SKM-1 (cell line): ENCODE results near the gene PXDN.
"Not testable (repeated sequence)": the region's sequence is repeated elsewhere in the genome, so short reads cannot be mapped to it uniquely, and the experiment has no call there.

Experiments used
- DNase-seq: peaks from one replicate; lab custom pipeline; 2025; ENCODE audit not compliant: unreplicated experiment; lab: John Stamatoyannopoulos, UW

PXDN gene

DNA sequence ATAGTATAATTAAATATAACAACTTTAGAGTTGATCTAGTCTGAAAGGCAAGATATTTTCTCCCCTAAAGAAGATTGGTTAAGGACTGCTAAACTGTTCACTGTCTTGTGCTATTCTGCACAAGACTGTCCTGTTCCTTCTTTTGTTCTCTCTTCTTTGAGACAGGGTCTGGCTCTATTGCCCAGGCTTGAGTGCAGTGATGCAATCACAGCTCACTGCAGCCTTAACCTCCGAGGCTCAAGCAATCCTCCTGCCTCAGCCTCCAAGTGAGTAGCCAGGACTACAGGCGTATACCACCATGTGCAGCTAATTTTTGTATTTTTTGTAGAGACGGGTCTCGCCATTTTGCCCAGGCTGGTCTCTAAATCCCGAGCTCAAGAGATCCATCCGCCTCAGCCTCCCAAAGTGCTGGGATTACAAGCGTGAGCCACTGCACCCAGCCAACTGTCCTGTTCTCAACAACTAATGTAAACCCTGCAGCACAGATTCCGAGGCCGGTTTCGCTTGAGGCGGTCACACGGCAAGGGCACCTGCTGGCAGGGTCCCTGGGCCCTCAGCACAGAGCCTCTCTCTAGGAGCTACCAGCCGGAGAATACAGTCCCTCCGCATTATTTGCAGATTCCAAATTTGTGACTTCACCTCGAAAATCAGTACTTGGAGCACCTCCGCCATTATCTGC is 16.4 kb downstream of the PXDN start:
- DNase-seq = no peak

DNA sequence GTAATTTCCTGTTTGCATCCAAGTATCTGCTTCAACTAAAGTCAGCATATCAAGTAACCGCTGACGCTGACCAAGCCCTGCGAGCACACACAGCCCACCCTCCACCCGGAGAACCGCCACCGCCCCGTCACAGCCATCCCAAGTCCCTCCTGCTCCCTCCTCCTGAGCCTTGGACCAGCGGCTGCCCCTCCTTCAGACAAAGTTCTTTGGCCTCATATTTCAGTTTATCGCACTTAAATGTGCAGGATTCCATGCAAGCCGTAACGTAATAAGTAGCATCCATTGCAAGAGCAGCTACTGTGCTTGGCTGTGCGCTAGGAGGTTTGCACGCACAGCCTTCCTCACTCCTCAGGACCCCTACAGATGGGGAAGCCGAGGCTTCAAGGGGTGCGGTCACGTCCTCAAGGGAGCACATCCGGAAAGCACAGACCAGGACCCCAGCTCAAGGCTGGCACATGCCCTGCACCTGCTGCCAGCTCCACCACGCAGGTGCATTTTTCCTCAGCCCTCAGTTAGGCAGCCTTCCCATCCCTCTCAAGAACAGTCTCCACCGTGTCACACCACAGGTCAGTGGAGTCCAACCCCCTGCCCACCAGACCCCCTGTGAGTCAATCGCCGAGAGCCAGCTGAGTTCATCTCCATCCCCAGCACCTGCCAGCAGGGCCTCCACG is 17.1 kb downstream of the PXDN start:
- DNase-seq = no peak

DNA sequence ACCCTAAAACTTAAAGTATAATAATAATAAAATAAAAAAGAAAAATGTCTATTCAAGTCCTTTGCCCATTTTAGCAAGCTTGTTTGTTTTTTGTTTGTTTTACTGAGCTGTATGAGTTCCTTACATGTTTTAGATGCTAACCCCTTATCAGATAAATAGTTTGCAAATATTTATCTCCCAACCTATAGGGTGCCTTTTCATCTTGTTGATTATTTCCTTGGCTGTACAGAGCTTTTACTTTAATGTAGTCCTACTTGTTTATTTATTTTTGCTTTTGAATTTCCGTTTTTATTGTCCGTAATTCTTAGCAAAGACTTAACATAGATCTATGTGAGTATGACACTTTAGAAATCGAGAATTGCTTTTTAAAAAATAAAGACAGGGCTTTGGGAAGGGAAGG is 17.8 kb downstream of the PXDN start:
- DNase-seq = no peak

DNA sequence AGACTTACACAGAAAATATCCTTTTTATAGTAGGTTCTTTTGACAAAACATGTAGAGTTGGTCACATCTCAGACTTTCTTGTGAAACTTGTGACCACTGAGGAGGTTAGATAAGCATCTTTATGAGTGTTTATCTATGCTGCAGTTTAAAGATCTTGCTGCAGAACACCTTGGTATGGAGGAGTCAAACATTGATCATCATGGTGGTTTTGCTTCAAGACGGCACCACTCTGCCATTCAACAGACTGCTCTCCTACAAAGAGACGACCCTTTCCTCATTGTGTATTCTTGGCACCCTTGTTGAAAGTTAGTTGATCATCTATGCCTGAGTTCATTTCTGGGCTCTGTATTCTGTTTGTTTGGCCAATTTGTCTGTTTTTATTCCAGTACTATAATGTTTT is 20.0 kb downstream of the PXDN start:
- DNase-seq = not testable (repeated sequence)

DNA sequence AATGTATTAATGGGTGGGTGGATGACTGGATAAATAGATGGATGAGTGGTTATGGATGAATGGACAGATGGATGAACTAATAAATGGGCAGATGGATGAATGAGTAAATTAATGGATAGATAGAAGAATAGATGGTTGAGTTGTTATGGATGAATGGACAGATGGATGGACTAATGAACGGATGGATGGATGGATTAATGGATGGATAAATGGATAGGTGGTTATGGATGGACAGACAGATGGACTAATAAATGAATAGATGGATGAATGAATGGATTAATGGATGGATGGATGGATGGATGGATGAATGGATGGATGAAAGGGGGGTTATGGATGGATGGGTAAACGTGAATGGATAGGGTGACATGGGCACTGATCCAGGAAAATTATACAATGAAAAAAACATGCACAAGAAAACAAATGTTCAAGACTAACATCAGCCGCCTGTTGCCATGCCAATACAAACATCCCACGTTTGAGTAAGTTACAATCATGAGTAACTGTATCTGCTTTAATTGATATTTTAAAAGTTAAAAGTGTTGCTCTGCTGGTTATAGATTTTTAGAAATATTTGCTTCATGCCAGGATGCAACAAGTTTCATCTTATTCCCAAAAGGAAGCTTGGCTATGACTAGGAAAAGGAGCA is 20.8 kb downstream of the PXDN start:
- no peak for DNase-seq

DNA sequence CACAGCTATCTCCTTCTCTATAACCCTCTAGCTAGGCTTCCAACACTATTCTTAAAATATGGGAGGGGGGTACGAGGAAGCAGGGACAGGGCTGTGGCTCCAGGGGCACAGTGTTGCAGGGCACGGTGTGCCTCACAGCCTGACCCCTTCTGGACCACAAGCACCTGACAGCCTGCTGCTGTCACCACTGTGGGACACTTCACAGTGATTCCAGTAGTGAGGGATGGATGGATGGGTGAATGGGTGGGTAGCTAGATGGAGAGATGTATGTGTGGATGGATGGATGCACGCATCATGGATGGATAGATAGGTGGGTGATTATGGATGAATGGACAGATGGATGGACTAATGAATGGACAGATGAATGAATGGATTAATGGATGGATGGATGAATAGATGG is 21.6 kb downstream of the PXDN start:
- no peak for DNase-seq

DNA sequence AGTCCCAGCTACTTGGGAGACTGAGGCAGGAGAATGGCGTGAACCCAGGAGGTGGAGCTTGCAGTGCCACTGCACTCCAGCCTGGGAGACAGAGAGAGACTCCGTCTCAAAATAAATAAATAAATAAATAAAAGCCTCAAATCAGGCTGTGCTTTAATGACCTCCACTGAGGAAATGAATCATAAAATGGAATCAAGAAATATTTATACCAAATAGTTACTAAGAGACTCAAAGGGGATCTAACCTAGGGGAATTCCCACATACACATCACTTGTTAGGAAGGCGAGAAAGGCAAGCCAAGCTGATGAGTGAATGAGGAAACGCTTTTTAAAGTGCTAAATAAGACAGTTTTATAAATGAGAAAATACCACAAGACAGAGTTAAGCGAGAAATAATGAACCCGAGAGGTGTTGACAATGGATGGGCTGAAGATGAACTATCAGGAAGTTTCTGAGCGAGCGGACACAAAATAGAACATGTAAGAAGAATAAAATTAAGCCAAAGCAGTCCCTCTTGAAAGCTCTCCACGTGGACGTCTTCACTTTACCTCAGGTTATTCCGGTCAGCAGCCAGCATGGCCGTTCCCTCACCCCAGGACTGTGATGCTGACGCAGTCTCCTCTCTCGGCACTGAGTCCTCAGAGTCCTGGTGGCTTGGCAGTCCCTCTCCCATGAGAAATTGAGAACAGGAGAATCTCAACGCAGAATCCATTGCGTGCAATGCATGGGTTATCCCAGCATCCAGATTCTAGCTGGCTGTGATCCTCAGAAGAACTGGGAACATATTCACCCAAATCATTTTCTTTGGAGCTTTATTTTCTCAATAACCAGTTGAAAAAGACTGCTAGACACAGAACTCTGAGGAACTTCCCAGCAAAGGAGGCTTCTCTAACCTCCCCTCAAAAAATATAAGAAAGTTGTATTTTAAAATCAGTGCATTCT is 22.3 kb downstream of the PXDN start:
- DNase-seq = no peak

DNA sequence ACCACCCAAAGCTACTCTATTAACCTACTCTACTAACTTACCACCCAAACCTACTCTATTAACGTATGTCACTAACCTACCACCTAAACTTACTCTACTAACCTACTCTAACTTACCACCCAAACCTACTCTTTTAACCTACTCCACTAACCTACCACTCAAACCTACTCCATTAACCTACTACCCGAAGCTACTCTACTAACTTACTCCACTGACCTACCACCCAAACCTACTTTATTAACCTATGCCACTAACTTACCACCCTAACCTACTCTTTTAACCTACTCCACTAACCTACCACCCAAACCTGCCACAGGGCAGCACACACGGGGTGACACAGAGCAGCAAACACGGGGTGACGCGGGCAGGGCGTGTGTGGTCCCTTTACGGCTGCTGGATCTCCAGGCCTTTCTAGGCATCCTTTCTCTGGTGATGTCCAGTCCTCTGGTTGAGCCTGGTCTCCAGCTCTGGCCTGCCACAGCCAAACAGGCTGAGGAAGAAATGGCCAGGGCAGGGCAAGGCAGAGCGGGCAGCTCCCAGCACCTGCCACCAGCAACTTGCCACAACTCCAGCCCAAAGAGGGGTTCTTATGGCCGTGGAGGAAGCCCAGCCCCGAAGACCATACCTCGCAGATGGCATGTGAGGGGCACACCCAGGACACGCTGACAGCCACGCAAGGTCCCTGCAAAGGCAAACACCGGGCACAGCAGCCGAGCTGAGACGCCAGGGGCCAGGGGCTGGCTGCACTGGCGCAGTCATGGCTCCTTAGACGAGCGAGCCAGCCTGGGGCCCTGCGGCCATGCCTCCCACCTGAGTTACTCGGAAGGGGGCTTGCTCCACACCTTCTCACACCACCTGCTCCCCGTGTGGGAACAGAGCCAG is 25.7 kb downstream of the PXDN start:
- no peak for DNase-seq

DNA sequence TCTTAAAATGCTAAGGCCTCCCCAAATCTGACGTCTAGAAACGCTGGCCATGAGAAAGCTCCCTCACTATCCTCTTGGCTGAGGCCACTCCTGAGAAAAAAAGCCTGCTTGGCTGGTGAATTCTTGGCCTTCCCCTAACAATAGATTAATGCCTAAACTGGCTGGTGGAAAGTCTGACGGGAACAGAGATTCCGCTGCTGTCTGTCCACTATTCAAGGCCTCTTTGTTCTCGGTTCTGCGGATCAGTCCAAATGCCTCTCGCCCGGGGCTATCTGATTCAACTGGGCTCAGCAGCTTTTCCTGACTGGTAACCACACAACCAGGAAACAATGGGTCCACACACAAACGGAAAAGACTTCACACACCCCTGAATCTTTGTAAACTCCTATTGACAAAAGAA is 27.2 kb downstream of the PXDN start:
- no peak for DNase-seq

DNA sequence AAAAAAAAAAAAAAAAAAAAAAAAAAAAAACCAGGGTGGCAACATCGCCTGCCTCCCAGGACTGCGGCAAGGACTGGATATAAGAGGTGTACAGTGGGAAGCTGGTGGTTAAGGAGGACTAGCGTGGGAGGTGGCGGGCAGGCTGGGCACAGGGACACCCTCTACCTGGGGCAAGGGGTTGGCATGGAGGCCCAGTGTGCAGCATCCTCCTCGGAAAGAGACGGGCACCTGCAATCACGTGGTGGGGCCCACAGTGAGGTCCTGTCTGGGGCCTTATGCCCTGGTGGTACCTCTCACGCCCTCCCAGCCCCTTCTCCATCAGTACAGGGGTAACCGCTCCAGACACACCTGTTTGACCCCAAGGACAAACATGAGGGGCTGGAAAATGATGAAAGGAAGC is 27.9 kb downstream of the PXDN start:
- DNase-seq = no peak

DNA sequence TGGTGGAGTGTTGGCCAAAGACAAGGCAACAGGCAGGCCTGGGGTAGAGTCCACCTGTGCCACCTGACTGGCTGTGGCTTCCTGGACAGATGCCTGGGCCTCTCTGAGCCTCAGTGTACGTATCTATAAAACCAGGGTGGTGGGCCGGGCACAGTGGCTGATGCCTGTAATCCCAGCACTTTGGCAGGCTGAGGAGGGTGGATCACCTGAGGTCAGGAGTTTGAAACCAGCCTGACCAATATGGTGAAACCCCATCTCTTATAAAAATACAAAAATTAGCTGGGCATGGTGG is 28.4 kb downstream of the PXDN start:
- not testable (repeated sequence) for DNase-seq

DNA sequence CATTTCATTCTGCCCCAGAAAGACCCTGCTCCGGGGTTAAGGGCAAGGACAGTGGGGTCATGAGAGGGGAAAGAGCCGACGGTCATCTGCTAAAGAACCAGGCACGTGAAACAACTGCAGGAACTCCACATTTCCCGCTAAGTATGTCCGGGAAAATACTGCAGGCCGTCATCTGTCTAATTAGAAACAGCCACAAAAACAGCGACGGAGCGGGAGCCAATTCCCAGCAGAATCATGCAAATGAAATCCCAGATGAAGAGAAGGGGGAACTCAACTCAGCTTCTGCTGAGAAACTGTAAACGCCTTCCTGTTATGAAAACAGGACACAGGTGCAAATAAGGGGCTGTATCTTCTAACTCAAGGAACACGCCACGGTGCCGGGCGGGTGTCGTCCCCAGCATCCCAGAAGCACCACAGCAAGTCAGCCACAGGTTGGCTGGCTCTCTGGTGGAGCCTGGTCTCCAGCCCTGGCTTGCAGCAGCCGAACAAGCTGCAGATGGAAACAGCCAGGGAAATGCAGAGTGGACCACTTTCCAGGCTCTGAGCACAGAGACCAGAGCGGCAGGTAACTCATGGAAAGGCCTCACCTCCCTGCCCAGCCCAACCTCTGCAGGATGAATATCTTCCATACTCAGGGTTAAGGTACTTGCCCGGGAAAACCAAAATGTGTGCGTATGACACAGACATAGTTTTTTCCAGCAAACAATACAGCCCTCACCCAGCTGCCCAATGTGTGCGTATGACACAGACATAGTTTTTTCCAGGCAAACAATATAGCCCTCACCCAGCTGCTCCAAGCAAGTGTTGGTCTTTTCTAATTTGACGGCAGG is 28.9 kb downstream of the PXDN start:
- DNase-seq = no peak

DNA sequence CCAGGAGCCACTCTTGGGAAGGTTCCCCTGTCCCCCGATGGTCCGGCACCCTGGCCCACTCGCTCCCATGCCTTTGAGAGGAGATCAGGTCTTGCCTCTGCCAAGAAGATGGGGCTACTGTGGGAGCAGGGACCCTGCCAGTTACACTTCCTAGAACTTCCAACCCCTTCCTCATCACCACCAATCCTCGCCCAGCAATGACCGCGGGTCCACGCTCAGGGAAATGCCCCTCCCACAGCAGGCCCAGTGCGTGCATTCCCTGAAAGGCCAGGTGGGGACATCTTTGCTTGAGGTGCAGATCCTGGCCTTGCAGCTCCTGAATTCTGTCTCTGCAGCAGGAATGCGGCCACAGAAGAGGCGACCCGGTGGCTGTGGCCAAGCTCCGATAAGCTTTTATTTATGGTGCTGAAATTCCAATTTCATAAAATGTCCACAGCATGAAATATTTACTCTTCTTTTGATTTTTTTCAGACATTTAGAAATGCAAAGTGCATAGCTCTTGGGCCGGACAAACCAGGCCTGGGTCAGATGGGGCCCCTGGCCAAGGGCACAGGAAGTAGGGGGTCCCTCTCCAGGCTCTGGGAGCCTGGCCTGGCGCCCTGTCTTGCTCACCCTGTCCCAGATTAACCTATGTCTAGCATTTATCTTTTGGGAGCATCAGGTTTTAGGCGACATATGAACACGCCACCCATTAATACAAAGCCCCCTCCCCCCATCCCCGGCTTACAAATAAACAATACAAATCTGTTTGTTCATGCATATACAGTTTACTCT is 29.8 kb downstream of the PXDN start:
- DNase-seq = no peak

DNA sequence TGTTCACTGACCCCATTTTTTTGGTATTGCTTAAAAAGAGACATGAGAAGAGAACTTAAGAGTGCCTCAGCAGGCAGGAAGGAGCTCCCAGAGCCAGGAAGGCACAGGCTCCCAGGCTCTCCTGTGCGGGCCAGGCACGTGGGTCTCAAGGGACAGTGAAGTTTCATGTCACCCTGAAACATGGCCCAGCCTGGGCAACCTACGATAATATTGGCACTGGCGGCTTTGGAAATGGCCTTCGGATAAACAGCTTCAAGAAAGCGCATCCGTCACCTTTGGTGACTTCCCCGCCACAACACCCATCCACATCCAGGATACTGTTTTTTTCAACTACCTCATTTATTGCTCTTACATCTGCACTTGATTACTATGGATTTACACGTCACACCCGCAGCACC is 30.5 kb downstream of the PXDN start:
- no peak for DNase-seq

DNA sequence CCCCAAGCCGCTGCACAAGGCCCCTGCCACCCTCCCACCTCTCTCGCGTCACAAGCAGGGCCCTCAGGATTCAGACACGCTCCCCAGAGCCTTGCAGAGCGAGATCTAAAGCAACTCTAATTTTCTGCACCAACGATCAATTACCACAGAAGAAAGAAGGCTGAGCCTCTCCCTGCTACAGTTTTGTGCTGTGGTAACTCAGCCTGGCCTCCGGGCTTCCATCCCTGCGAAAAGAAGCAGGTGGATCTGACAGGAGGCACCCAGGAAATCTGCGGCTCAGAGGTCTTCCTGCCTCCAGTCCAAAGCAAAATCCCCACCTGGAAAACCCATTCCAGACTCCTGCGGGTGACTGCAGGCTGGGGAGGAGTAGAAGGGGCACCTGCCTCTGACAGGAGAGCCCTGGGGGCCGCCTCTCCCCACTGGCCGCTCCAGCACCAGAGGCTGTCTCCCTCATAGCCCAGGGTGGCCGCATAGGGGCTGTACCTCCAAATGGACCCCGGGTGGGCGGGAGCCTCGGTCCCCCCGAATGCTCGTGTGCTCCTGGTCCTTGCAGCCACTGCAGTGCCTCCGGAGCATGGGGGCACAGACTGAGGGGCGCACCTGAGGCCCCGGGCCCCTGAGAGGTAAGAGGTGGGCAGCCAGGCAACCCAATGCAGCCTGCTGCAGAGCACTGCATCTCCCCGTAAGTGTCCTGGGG is 31.0 kb downstream of the PXDN start:
- DNase-seq = no peak

DNA sequence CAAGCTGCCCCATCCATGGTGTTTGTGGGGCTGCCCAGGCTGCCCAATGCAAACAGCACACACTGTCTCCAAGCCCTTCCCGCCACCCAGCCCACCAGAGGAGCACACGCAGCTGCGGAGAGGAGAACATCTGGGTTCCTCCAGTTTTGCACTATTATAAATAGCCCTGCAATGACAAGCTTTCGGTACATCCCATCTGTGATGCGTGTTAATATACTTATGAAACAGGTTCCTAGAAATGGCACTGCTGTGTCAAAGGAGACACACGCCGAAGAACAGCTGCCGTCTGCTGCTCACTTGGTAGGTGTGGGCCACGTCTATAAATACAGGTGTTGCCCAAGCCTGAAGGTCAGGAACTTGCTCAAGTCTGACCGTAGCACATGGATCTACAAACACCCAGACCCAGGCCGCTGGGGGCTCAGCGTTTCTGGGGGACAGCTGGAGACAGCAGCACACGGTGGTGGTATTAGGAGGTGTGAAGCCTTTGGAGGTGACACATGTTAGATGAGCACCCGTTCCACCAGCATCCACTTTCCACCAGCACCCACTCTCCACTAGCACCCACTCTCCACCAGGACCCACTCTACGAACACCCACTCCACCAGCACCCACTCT is 34.3 kb downstream of the PXDN start:
- no peak for DNase-seq

DNA sequence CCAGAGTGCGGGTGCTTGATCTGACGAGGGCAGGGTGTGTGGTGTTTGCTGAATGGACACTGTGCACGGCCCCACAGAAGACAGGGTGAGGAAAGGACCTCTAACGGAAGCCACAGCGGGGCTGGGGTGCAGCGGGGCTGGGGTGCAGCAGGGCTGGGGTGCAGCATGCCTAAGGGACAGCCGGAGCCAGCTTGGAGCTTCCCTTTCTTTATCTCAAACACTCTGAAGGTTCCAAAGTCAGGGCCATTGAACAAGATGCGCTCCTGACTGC is 35.0 kb downstream of the PXDN start:
- DNase-seq = no peak
